IMR-90 (cell line): ENCODE results near the gene UGGT1. TPM values are rescaled to one million over a fixed set of nuclear protein-coding genes. Genes with fewer than 3 reads are reported as not detected.

Source experiments
- ATAC-seq: fragments of 200-7000 bp; cut with Tn5 transposase; 2 replicates; pipeline ENCODE4 v1.9.1; 2020; ENCODE audit warnings: low read depth, mild to moderate bottlenecking, moderate library complexity
- BruUV-seq: library from RNA; stranded (reverse); fragments of 400-500 nt; replicated peaks from 2 replicates; lab custom pipeline; 2021; lab: Mats Ljungman, UMichigan
- CTCF ChIA-PET: fragments of 300-600 bp; formaldehyde crosslinking; extraction: SDS; loops from one replicate; lab custom pipeline; 2021; ENCODE audit warnings: antibody characterized with exemption; lab: Yijun Ruan, JAX
- POLR2A ChIA-PET: fragments of 300-600 bp; sonication (Branson Sonifier 250); formaldehyde crosslinking; loops from one replicate; lab custom pipeline; 2022; ENCODE audit warnings: antibody characterized with exemption; ENCODE audit not compliant: unreplicated experiment; lab: Charles Lee
- DNase-seq: peaks from one replicate; pipeline ENCODE4 v3.0.0; 2013
- H2AFZ ChIP-seq: replicated peaks from 2 replicates; pipeline ENCODE3; 2013; ENCODE audit warnings: low read length, mild to moderate bottlenecking; ENCODE audit not compliant: poor library complexity
- H2AK5ac ChIP-seq: 2 replicates; pipeline ENCODE4 v1.6.1; 2013; ENCODE audit warnings: low read depth, low read length, inconsistent platforms
- H2AK9ac ChIP-seq: replicated peaks from 2 replicates; pipeline ENCODE3; 2013; ENCODE audit warnings: mild to moderate bottlenecking, low read depth, low read length, moderate library complexity; ENCODE audit not compliant: poor library complexity
- H2BK120ac ChIP-seq: 2 replicates; pipeline ENCODE4 v1.6.1; 2013; ENCODE audit warnings: low read depth, low read length, inconsistent platforms
- H2BK15ac ChIP-seq: 3 replicates; pipeline ENCODE4 v1.6.1; 2013; ENCODE audit warnings: low read depth, low read length, inconsistent platforms
- H2BK20ac ChIP-seq: 2 replicates; pipeline ENCODE4 v1.6.1; 2013; ENCODE audit warnings: low read depth, mild to moderate bottlenecking, inconsistent platforms, low read length, moderate library complexity
- H2BK5ac ChIP-seq: 2 replicates; pipeline ENCODE4 v1.6.1; 2013; ENCODE audit warnings: mild to moderate bottlenecking, low read depth, low read length, inconsistent platforms; ENCODE audit not compliant: poor library complexity, severe bottlenecking
- H3K14ac ChIP-seq: replicated peaks from 2 replicates; pipeline ENCODE4 v1.6.1; 2013; ENCODE audit warnings: low read depth, low read length, inconsistent platforms
- H3K18ac ChIP-seq: 2 replicates; pipeline ENCODE4 v1.6.1; 2013; ENCODE audit warnings: low read depth, low read length, control low read depth
- H3K23ac ChIP-seq: 2 replicates; pipeline ENCODE4 v1.6.1; 2013; ENCODE audit warnings: low read depth, low read length, inconsistent platforms
- H3K27ac ChIP-seq: 2 replicates; pipeline ENCODE4 v1.5.1; 2013; ENCODE audit warnings: mild to moderate bottlenecking, control low read depth, low read length; ENCODE audit not compliant: insufficient read depth
- H3K27me3 ChIP-seq: 2 replicates; pipeline ENCODE4 v1.6.1; 2013; ENCODE audit warnings: low read length; ENCODE audit not compliant: control insufficient read depth, insufficient read depth
- H3K36me3 ChIP-seq: 2 replicates; pipeline ENCODE4 v1.6.1; 2013; ENCODE audit warnings: low read length, mixed read lengths; ENCODE audit not compliant: control insufficient read depth, insufficient read depth
- H3K4ac ChIP-seq: 2 replicates; pipeline ENCODE4 v1.6.1; 2013; ENCODE audit warnings: low read depth, low read length, inconsistent platforms
- H3K4me1 ChIP-seq: 2 replicates; pipeline ENCODE4 v1.6.1; 2013; ENCODE audit warnings: low read length, mixed read lengths; ENCODE audit not compliant: control insufficient read depth, insufficient read depth
- H3K4me2 ChIP-seq: 2 replicates; pipeline ENCODE4 v1.6.1; 2013; ENCODE audit warnings: low read depth, mild to moderate bottlenecking, control low read depth, low read length, moderate library complexity
- H3K4me3 ChIP-seq: 2 replicates; pipeline ENCODE4 v1.5.1; 2013; ENCODE audit warnings: low read depth, mild to moderate bottlenecking, control low read depth, low read length, moderate library complexity; ENCODE audit not compliant: insufficient read depth
- H3K56ac ChIP-seq: 2 replicates; pipeline ENCODE4 v1.6.1; 2013; ENCODE audit warnings: low read length, inconsistent platforms; ENCODE audit not compliant: insufficient read depth; ENCODE audit errors: extremely low read depth
- H3K79me1 ChIP-seq, 2 experiments: 2 replicates each; pipeline ENCODE4 v1.6.1; 2013; ENCODE audit warnings: low read length in 2 of 2, inconsistent platforms in 1 of 2, low read depth in 1 of 2
- H3K9ac ChIP-seq: 2 replicates; pipeline ENCODE4 v1.6.1; 2013; ENCODE audit warnings: low read depth, low read length, control low read depth
- H3K9me1 ChIP-seq: 2 replicates; pipeline ENCODE4 v1.6.1; 2013; ENCODE audit warnings: low read length, inconsistent platforms; ENCODE audit not compliant: insufficient read depth
- H3K9me3 ChIP-seq: 2 replicates; pipeline ENCODE4 v1.6.1; 2013; ENCODE audit warnings: low read length; ENCODE audit not compliant: control insufficient read depth, insufficient read depth
- H4K20me1 ChIP-seq: 2 replicates; pipeline ENCODE4 v1.6.1; 2013; ENCODE audit warnings: low read length, inconsistent platforms; ENCODE audit not compliant: insufficient read depth
- H4K5ac ChIP-seq: 2 replicates; pipeline ENCODE4 v1.6.1; 2013; ENCODE audit warnings: mild to moderate bottlenecking, low read depth, low read length, control low read depth
- H4K8ac ChIP-seq, 2 experiments: 2 replicates each; pipeline ENCODE4 v1.6.1; 2013; ENCODE audit warnings: low read depth in 2 of 2, low read length in 2 of 2, control low read depth in 1 of 2, inconsistent platforms in 1 of 2
- H4K91ac ChIP-seq: 2 replicates; pipeline ENCODE4 v1.6.1; 2013; ENCODE audit warnings: low read depth, low read length, inconsistent platforms; ENCODE audit not compliant: insufficient read depth
- BHLHE40 ChIP-seq: fragments of 150-350 bp; IDR thresholded peaks from 2 replicates; pipeline ENCODE4 v1.6.1; 2016; ENCODE audit warnings: mild to moderate bottlenecking, low read depth, low read length
- CEBPB ChIP-seq: IDR thresholded peaks from 2 replicates; pipeline ENCODE4 v1.6.1; 2012; ENCODE audit warnings: low read depth, low read length, improper control_type of control experiment
- CHD1 ChIP-seq: IDR thresholded peaks from 2 replicates; pipeline ENCODE4 v1.6.1; 2012; ENCODE audit warnings: low read depth, low read length, improper control_type of control experiment
- ELK1 ChIP-seq: fragments of 150-350 bp; IDR thresholded peaks from 2 replicates; pipeline ENCODE4 v1.6.1; 2016; ENCODE audit warnings: low read depth, mild to moderate bottlenecking, low read length, moderate library complexity, borderline replicate concordance
- MAFK ChIP-seq: IDR thresholded peaks from 2 replicates; pipeline ENCODE4 v1.6.1; 2012; ENCODE audit warnings: low read depth, low read length, improper control_type of control experiment
- MAZ ChIP-seq: IDR thresholded peaks from 2 replicates; pipeline ENCODE4 v1.6.1; 2012; ENCODE audit warnings: low read depth, mild to moderate bottlenecking, low read length, improper control_type of control experiment, moderate library complexity, borderline replicate concordance
- MXI1 ChIP-seq: IDR thresholded peaks from 2 replicates; pipeline ENCODE4 v1.6.1; 2012; ENCODE audit warnings: low read depth, mild to moderate bottlenecking, low read length, moderate library complexity, borderline replicate concordance
- POLR2A ChIP-seq: IDR thresholded peaks from 2 replicates; pipeline ENCODE4 v1.6.1; 2012; ENCODE audit warnings: mild to moderate bottlenecking, low read depth, low read length
- RAD21 ChIP-seq: IDR thresholded peaks from 2 replicates; pipeline ENCODE4 v1.6.1; 2012; ENCODE audit warnings: low read length, improper control_type of control experiment
- RFX5 ChIP-seq: IDR thresholded peaks from 2 replicates; pipeline ENCODE4 v1.8.0; 2012; ENCODE audit warnings: low read depth, mild to moderate bottlenecking, low read length, moderate library complexity
- WGBS, 2 experiments: methylation state at CpG; one replicate each; pipeline versions ENCODE4 v1.1.5 to v1.1.7; 2013; ENCODE audit warnings: missing lambda C conversion rate in 2 of 2; ENCODE audit not compliant: insufficient read length in 1 of 2; ENCODE audit errors: extremely low coverage in 2 of 2; 5-methylcytosine and 5-hydroxymethylcytosine counted together
- dilution Hi-C: fragments of 300-500 bp; cut with HindIII; formaldehyde crosslinking; loops from one replicate; pipeline ENCODE4 v1.14.3; 2018; ENCODE audit warnings: low sequenced_read_pairs; ENCODE audit not compliant: unreplicated experiment
- in situ Hi-C: fragments of 300-500 bp; cut with MboI; formaldehyde crosslinking; loops from 3 replicates; pipeline ENCODE4 v1.14.3; 2019; ENCODE audit warnings: low sequenced_read_pairs, inconsistent platforms, mixed read lengths
- intact Hi-C: fragments of 100-400 bp; cut with micrococcal nuclease; formaldehyde crosslinking; loops from 2 replicates; pipeline ENCODE4 v1.10.0; 2022
- polyA plus RNA-seq, 3 experiments: library from polyadenylated mRNA; depleted of rRNA; stranded (reverse); fragments of >200 nt; gene quantifications; 2 replicates each; pipeline ENCODE4 v1.2.3, GENCODE V29; 2012; ENCODE audit warnings: low replicate concordance in 1 of 3
- total RNA-seq: library from RNA; depleted of rRNA; stranded (reverse); fragments of >200 nt; gene quantifications from 2 replicates; pipeline ENCODE4 v1.2.3, GENCODE V29; 2012
- TF ChIP-seq, protein P1 (sequence below): fragments of 150-350 bp; IDR thresholded peaks from 2 replicates; pipeline ENCODE4 v1.6.1; 2017; ENCODE audit warnings: mild to moderate bottlenecking, antibody characterized with exemption, low read length, low read depth

The UGGT1 gene
- total and polyA plus RNA-seq, 2 of the 4 experiments (the other 2 are of a cell fraction), result 26.1 to 71.3 TPM

GRCh38 chr2:128086244-128086643 lies 4.8 kb upstream of the UGGT1 start:
- ChIA-PET POLR2A (interaction anchor here (0.5 kb wide), 1 partner anchor 956 kb away, joined by 3 read pairs; no protein-coding TSS in a partner anchor), CTCF (no interaction called here)
- no peak for TF ChIP-seq ELK1
- no peak for TF ChIP-seq CEBPB
- TF ChIP-seq MXI1, result no peak
- TF ChIP-seq MAZ, result no peak
- TF ChIP-seq, protein P1, sequence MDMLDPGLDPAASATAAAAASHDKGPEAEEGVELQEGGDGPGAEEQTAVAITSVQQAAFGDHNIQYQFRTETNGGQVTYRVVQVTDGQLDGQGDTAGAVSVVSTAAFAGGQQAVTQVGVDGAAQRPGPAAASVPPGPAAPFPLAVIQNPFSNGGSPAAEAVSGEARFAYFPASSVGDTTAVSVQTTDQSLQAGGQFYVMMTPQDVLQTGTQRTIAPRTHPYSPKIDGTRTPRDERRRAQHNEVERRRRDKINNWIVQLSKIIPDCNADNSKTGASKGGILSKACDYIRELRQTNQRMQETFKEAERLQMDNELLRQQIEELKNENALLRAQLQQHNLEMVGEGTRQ, result no peak
- no peak for TF ChIP-seq POLR2A
- no peak for TF ChIP-seq RAD21
- no peak for TF ChIP-seq BHLHE40
- TF ChIP-seq MAFK, result no peak
- no peak for TF ChIP-seq CHD1
- no peak for TF ChIP-seq RFX5
- Histone ChIP-seq H3K27me3 (no peaks in the 10 kb centered on the region), H3K4me2 (no peak overlapping the region), H3K36me3 (no peaks in the 10 kb centered on the region), H4K5ac (no peak overlapping the region), H3K56ac (no peak overlapping the region), H3K9me1 (no peaks in the 10 kb centered on the region), H3K79me1 (peaks cover 3 to 4% of the 10 kb centered on the region in 2 experiments; a peak in 2 of 4 replicates), H4K20me1 (no peaks in the 10 kb centered on the region), H3K14ac (no peak overlapping the region), H3K23ac (no peak overlapping the region), H3K4me3 (no peak overlapping the region), H2BK15ac (no peak overlapping the region), H3K4ac (no peak overlapping the region), H4K91ac (no peak overlapping the region), H2AK9ac (no peak overlapping the region), H3K18ac (no peak overlapping the region), H2BK120ac (no peak overlapping the region), H3K9me3 (peaks cover 3% of the 10 kb centered on the region; the same call in 1 of the 2 replicates), H3K4me1 (no peaks in the 10 kb centered on the region), H4K8ac (no peak overlapping the region), H2BK5ac (no peak overlapping the region), H2AFZ (no peak overlapping the region), H3K27ac (no peak overlapping the region), H2AK5ac (no peak overlapping the region), H3K9ac (no peak overlapping the region), H2BK20ac (no peak overlapping the region)
- dilution Hi-C loops, result no loop called here
- ATAC-seq (no peak), DNase-seq (no peak)
- intact Hi-C loops, result no loop called here
- no CpG with 5 or more reads among the region's 3 CpGs for WGBS, 2 experiments
- in situ Hi-C loops, result no loop called here
- no TSS peak for BruUV-seq
